OCI-LY3 (cell line): ENCODE measurements around the gene UMAD1.

ENCODE experiments used
- H2AFZ ChIP-seq: fragments of 200-600, 300-600 bp; shearing (Covaris generic); 2 replicates; pipeline ENCODE4 v1.6.0; 2014; ENCODE audit warnings: antibody characterized with exemption, low read depth, low read length
- H3K27ac ChIP-seq: fragments of 200-600, 300-600 bp; sonication (generic); 2 replicates; pipeline ENCODE4 v1.5.1; 2014; ENCODE audit warnings: mild to moderate bottlenecking, low read length, moderate library complexity, mixed read lengths
- H3K27me3 ChIP-seq: fragments of 200-600, 300-600 bp; sonication (generic); 2 replicates; pipeline ENCODE4 v1.6.1; 2014; ENCODE audit warnings: low read depth, low read length, mixed read lengths
- H3K36me3 ChIP-seq: fragments of 200-600, 300-600 bp; sonication (generic); replicated peaks from 2 replicates; pipeline ENCODE3; 2014; ENCODE audit warnings: low read depth, low read length, mixed read lengths
- H3K4me1 ChIP-seq: fragments of 300-600, 200-600 bp; sonication (generic); 2 replicates; pipeline ENCODE4 v1.6.1; 2014; ENCODE audit warnings: low read length, mixed read lengths
- H3K4me2 ChIP-seq: fragments of 200-600, 300-600 bp; sonication (generic); 2 replicates; pipeline ENCODE4 v1.6.1; 2014; ENCODE audit warnings: low read length, mixed read lengths
- H3K4me3 ChIP-seq: fragments of 300-600, 200-600 bp; sonication (generic); 2 replicates; pipeline ENCODE4 v1.5.1; 2014; ENCODE audit warnings: antibody characterized with exemption, mild to moderate bottlenecking, low read length, moderate library complexity
- H3K79me2 ChIP-seq: fragments of 300-600, 200-600 bp; shearing (Covaris generic); 2 replicates; pipeline ENCODE4 v1.6.1; 2014; ENCODE audit warnings: mild to moderate bottlenecking, low read length, mixed read lengths
- H3K9ac ChIP-seq: fragments of 300-600, 200-600 bp; shearing (Covaris generic); 2 replicates; pipeline ENCODE4 v1.6.0; 2014; ENCODE audit warnings: mild to moderate bottlenecking, low read length, moderate library complexity
- H3K9me3 ChIP-seq: fragments of 200-600, 300-600 bp; shearing (Covaris generic); 2 replicates; pipeline ENCODE4 v1.6.1; 2014; ENCODE audit warnings: low read length, mixed read lengths; ENCODE audit not compliant: insufficient read depth
- H4K20me1 ChIP-seq: fragments of 200-600, 300-600 bp; sonication (generic); 2 replicates; pipeline ENCODE4 v1.6.1; 2016; ENCODE audit warnings: low read length, mixed read lengths; ENCODE audit not compliant: insufficient read depth
- EZH2phosphoT487 ChIP-seq: fragments of 200-600 bp; shearing (Covaris generic); IDR thresholded peaks from 2 replicates; pipeline ENCODE4 v1.6.1; 2018; ENCODE audit warnings: antibody characterized with exemption, mixed run types, low read depth
- TF ChIP-seq, protein P1 (sequence below): fragments of 200-600, 300-600 bp; sonication (generic); IDR thresholded peaks from 2 replicates; pipeline ENCODE4 v1.5.1; 2014; ENCODE audit warnings: antibody characterized with exemption, low read length, low read depth

Gene UMAD1

DNA sequence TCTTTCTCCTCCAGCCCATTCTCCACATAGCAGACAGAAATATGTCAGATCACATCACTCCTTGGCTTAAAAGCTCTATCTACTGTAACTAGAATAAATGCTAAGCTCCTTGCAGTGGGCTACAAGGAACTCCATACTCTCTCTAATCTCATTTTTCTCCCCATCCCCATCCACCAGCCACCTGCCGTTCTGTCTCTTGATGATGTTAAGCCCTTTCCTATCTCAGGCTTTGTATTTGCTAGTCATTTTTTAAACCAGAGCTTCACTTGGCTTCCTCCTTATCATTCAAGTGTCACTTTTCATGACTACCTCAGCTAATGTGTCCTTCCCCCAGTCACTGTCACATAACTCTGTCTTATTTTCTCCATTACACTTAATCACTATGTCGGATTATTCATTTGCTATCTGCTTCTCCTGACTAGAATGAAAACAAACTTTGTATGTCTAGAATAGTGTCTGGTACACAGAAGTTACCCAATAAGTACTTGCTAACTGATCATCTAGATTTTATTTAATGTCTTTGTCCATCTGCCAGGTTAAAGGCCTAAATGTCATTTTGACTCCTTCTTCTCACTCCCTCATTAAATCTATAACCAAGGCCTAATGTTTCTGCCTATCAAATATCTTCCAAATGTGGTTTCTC, 165.1 kb downstream of the UMAD1 start:
- Histone ChIP-seq H3K79me2 (no peaks in the 10 kb centered on the region), H3K27me3 (no peaks in the 10 kb centered on the region), H3K9me3 (no peaks in the 10 kb centered on the region), H3K9ac (no peak overlapping the region), H3K4me2 (no peak overlapping the region), H3K27ac (no peak overlapping the region), H3K36me3 (no peaks in the 10 kb centered on the region), H3K4me1 (peaks cover 5% of the 10 kb centered on the region), H3K4me3 (no peak overlapping the region), H2AFZ (no peak overlapping the region), H4K20me1 (no peaks in the 10 kb centered on the region)
- TF ChIP-seq EZH2phosphoT487 = no peak
- TF ChIP-seq, protein P1, sequence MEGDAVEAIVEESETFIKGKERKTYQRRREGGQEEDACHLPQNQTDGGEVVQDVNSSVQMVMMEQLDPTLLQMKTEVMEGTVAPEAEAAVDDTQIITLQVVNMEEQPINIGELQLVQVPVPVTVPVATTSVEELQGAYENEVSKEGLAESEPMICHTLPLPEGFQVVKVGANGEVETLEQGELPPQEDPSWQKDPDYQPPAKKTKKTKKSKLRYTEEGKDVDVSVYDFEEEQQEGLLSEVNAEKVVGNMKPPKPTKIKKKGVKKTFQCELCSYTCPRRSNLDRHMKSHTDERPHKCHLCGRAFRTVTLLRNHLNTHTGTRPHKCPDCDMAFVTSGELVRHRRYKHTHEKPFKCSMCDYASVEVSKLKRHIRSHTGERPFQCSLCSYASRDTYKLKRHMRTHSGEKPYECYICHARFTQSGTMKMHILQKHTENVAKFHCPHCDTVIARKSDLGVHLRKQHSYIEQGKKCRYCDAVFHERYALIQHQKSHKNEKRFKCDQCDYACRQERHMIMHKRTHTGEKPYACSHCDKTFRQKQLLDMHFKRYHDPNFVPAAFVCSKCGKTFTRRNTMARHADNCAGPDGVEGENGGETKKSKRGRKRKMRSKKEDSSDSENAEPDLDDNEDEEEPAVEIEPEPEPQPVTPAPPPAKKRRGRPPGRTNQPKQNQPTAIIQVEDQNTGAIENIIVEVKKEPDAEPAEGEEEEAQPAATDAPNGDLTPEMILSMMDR = no peak

DNA sequence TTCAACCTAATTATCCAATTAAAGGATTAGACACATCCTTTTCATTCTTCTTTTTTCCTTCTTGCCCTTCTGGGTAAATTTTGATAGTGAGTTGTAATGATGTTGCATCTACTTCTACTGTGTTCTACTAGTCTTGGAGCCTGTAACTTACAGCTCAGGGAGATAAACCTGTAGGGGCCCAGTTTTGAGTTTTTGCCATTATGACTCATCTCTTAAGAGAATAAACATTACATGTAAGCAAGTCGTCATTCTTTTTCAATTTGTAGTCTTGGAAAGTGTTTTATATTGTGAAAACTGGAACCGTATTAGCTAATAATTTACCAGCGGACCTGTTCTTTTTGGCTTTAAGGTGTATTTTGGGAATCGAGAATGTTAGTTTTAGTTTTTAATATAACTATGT, 167.6 kb downstream of the UMAD1 start:
- Histone ChIP-seq H3K36me3 (no peaks in the 10 kb centered on the region), H3K9me3 (no peaks in the 10 kb centered on the region), H3K27me3 (no peaks in the 10 kb centered on the region), H3K9ac (no peak overlapping the region), H3K79me2 (no peaks in the 10 kb centered on the region), H3K4me3 (no peak overlapping the region), H4K20me1 (no peaks in the 10 kb centered on the region), H3K4me1 (peaks cover 5% of the 10 kb centered on the region), H3K27ac (no peak overlapping the region), H3K4me2 (no peak overlapping the region), H2AFZ (no peak overlapping the region)
- TF ChIP-seq, protein P1 = no peak
- no peak for TF ChIP-seq EZH2phosphoT487

DNA sequence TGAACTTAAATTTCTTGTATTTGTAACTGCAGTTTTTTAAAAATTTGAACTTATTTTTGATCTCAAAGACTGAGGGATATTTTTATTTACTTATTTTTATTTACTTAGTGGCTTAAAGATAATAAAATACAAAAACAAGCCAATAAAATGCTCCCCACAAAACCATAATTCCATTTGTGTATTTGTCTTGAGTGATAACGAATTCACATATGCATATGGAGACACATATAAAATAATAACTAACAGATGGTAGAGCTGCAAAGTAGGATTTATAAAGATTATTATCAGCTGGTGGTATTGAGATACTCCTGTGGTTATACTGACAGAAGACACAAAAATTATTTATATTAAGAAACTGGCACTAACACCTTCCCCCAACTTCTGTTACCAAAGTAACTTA, 168.1 kb downstream of the UMAD1 start:
- Histone ChIP-seq H3K27me3 (no peaks in the 10 kb centered on the region), H4K20me1 (no peaks in the 10 kb centered on the region), H3K4me1 (peaks cover 5% of the 10 kb centered on the region), H3K4me3 (no peak overlapping the region), H3K79me2 (no peaks in the 10 kb centered on the region), H3K9ac (no peak overlapping the region), H3K36me3 (no peaks in the 10 kb centered on the region), H3K9me3 (no peaks in the 10 kb centered on the region), H3K4me2 (no peak overlapping the region), H2AFZ (no peak overlapping the region), H3K27ac (no peak overlapping the region)
- TF ChIP-seq, protein P1 = no peak
- no peak for TF ChIP-seq EZH2phosphoT487

DNA sequence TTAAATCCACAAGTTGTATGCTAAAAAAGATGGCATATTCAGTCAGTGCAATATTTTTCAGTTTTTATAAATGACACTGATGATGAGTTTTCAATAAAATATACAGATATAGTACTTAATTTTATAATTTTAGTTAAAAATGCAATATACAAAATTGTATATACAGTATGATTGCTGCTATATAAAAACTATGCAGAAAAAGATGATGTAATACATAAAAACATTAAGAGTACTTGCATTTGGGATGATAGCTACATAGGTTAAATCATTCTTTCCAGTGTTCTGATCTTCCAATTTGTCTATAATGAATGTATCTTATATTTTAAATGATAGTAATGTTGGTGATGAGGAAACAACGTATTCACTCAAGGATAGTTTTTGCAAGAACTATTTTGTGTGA, 169.8 kb downstream of the UMAD1 start:
- peaks cover 6% of the 10 kb centered on the region for H3K4me1 ChIP-seq
- H3K9me3 ChIP-seq = no peaks in the 10 kb centered on the region
- peaks cover 4% of the 10 kb centered on the region; the same call in 1 of the 2 replicates for H3K27me3 ChIP-seq
- H3K9ac ChIP-seq = no peak overlapping the region
- TF ChIP-seq EZH2phosphoT487 = no peak
- TF ChIP-seq, protein P1 = no peak
- H3K27ac ChIP-seq = no peak overlapping the region
- no peaks in the 10 kb centered on the region for H4K20me1 ChIP-seq
- no peak overlapping the region for H3K4me3 ChIP-seq
- H2AFZ ChIP-seq = no peak overlapping the region
- no peak overlapping the region for H3K4me2 ChIP-seq
- no peaks in the 10 kb centered on the region for H3K79me2 ChIP-seq
- peaks cover 3% of the 10 kb centered on the region for H3K36me3 ChIP-seq
